ENCODE measurements around the gene PCSK6.

DNA sequence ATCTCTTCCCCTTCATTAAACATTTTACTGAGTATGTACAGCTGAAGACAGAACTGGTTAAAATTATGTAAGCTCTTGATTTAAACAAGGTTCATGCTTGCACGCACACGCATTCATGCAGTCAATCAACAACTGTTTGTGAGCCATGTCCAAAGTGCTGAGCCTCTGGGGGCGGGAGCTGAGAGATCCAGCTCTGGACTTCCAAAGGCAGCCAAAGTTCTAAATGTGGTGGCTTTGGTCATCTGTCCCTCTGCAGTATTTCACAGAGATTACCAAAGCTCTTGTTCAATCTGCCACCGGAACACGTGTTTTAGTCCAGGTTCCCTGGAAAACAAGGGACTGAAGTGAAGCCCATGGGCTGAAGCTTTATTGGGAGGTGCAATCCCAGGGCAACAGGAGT, 142.1 kb downstream of the PCSK6 start:
- TF ChIP-seq MYBL2 (CRISPR knock-in tag; IDR thresholded peaks at IDR 0.05) (no peak), TCF7 (CRISPR knock-in tag; IDR thresholded peaks at IDR 0.05; ENCODE audit: low read depth) (no peak), JUN (CRISPR knock-in tag; IDR thresholded peaks at IDR 0.05) (no peak), SP1 (CRISPR knock-in tag; conservative IDR thresholded peaks at IDR 0.05) (no peak), TEAD1 (CRISPR knock-in tag; IDR thresholded peaks at IDR 0.05) (no peak), ESRRA (CRISPR knock-in tag; IDR thresholded peaks at IDR 0.05; ENCODE audit: borderline replicate concordance) (no peak), SMAD4 (CRISPR knock-in tag; IDR thresholded peaks at IDR 0.05) (no peak)
- TF ChIP-seq, protein P1, sequence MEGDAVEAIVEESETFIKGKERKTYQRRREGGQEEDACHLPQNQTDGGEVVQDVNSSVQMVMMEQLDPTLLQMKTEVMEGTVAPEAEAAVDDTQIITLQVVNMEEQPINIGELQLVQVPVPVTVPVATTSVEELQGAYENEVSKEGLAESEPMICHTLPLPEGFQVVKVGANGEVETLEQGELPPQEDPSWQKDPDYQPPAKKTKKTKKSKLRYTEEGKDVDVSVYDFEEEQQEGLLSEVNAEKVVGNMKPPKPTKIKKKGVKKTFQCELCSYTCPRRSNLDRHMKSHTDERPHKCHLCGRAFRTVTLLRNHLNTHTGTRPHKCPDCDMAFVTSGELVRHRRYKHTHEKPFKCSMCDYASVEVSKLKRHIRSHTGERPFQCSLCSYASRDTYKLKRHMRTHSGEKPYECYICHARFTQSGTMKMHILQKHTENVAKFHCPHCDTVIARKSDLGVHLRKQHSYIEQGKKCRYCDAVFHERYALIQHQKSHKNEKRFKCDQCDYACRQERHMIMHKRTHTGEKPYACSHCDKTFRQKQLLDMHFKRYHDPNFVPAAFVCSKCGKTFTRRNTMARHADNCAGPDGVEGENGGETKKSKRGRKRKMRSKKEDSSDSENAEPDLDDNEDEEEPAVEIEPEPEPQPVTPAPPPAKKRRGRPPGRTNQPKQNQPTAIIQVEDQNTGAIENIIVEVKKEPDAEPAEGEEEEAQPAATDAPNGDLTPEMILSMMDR (IDR thresholded peaks at IDR 0.05) = no peak
- TF ChIP-seq, protein P2, sequence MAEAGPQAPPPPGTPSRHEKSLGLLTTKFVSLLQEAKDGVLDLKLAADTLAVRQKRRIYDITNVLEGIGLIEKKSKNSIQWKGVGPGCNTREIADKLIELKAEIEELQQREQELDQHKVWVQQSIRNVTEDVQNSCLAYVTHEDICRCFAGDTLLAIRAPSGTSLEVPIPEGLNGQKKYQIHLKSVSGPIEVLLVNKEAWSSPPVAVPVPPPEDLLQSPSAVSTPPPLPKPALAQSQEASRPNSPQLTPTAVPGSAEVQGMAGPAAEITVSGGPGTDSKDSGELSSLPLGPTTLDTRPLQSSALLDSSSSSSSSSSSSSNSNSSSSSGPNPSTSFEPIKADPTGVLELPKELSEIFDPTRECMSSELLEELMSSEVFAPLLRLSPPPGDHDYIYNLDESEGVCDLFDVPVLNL (CRISPR knock-in tag; IDR thresholded peaks at IDR 0.05; ENCODE audit: borderline replicate concordance, low read depth) = no peak
- TF ChIP-seq, protein P3, sequence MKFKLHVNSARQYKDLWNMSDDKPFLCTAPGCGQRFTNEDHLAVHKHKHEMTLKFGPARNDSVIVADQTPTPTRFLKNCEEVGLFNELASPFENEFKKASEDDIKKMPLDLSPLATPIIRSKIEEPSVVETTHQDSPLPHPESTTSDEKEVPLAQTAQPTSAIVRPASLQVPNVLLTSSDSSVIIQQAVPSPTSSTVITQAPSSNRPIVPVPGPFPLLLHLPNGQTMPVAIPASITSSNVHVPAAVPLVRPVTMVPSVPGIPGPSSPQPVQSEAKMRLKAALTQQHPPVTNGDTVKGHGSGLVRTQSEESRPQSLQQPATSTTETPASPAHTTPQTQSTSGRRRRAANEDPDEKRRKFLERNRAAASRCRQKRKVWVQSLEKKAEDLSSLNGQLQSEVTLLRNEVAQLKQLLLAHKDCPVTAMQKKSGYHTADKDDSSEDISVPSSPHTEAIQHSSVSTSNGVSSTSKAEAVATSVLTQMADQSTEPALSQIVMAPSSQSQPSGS (CRISPR knock-in tag; IDR thresholded peaks at IDR 0.05; ENCODE audit: borderline replicate concordance, low read depth) = no peak
- TF ChIP-seq, protein P4, sequence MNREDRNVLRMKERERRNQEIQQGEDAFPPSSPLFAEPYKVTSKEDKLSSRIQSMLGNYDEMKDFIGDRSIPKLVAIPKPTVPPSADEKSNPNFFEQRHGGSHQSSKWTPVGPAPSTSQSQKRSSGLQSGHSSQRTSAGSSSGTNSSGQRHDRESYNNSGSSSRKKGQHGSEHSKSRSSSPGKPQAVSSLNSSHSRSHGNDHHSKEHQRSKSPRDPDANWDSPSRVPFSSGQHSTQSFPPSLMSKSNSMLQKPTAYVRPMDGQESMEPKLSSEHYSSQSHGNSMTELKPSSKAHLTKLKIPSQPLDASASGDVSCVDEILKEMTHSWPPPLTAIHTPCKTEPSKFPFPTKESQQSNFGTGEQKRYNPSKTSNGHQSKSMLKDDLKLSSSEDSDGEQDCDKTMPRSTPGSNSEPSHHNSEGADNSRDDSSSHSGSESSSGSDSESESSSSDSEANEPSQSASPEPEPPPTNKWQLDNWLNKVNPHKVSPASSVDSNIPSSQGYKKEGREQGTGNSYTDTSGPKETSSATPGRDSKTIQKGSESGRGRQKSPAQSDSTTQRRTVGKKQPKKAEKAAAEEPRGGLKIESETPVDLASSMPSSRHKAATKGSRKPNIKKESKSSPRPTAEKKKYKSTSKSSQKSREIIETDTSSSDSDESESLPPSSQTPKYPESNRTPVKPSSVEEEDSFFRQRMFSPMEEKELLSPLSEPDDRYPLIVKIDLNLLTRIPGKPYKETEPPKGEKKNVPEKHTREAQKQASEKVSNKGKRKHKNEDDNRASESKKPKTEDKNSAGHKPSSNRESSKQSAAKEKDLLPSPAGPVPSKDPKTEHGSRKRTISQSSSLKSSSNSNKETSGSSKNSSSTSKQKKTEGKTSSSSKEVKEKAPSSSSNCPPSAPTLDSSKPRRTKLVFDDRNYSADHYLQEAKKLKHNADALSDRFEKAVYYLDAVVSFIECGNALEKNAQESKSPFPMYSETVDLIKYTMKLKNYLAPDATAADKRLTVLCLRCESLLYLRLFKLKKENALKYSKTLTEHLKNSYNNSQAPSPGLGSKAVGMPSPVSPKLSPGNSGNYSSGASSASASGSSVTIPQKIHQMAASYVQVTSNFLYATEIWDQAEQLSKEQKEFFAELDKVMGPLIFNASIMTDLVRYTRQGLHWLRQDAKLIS (CRISPR knock-in tag; IDR thresholded peaks at IDR 0.05; ENCODE audit: borderline replicate concordance) = no peak
- TF ChIP-seq, protein P5, sequence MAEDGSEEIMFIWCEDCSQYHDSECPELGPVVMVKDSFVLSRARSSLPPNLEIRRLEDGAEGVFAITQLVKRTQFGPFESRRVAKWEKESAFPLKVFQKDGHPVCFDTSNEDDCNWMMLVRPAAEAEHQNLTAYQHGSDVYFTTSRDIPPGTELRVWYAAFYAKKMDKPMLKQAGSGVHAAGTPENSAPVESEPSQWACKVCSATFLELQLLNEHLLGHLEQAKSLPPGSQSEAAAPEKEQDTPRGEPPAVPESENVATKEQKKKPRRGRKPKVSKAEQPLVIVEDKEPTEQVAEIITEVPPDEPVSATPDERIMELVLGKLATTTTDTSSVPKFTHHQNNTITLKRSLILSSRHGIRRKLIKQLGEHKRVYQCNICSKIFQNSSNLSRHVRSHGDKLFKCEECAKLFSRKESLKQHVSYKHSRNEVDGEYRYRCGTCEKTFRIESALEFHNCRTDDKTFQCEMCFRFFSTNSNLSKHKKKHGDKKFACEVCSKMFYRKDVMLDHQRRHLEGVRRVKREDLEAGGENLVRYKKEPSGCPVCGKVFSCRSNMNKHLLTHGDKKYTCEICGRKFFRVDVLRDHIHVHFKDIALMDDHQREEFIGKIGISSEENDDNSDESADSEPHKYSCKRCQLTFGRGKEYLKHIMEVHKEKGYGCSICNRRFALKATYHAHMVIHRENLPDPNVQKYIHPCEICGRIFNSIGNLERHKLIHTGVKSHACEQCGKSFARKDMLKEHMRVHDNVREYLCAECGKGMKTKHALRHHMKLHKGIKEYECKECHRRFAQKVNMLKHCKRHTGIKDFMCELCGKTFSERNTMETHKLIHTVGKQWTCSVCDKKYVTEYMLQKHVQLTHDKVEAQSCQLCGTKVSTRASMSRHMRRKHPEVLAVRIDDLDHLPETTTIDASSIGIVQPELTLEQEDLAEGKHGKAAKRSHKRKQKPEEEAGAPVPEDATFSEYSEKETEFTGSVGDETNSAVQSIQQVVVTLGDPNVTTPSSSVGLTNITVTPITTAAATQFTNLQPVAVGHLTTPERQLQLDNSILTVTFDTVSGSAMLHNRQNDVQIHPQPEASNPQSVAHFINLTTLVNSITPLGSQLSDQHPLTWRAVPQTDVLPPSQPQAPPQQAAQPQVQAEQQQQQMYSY (CRISPR knock-in tag; IDR thresholded peaks at IDR 0.05) = no peak
- TF ChIP-seq, protein P6, sequence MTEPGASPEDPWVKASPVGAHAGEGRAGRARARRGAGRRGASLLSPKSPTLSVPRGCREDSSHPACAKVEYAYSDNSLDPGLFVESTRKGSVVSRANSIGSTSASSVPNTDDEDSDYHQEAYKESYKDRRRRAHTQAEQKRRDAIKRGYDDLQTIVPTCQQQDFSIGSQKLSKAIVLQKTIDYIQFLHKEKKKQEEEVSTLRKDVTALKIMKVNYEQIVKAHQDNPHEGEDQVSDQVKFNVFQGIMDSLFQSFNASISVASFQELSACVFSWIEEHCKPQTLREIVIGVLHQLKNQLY (CRISPR knock-in tag; IDR thresholded peaks at IDR 0.05) = no peak
